H9 (cell line): Measurements from ENCODE around the gene RNF208. TPM values are rescaled to one million over a fixed set of nuclear protein-coding genes. Genes with fewer than 3 reads are reported as not detected.
"Not testable (repeated sequence)": the region's sequence is repeated elsewhere in the genome, so short reads cannot be mapped to it uniquely, and the experiment has no call there.

Source experiments
- DNase-seq: peaks from one replicate; pipeline ENCODE4 v3.0.0-alpha.2; 2017
- H2AFZ ChIP-seq: one replicate; pipeline ENCODE4 v1.6.1; 2013; ENCODE audit warnings: mild to moderate bottlenecking, low read length, control low read depth, moderate library complexity
- H2AK5ac ChIP-seq: 2 replicates; pipeline ENCODE4 v1.6.1; 2013; ENCODE audit warnings: low read length, control low read depth, mixed read lengths; ENCODE audit not compliant: insufficient read length
- H2BK120ac ChIP-seq: one replicate; pipeline ENCODE4 v1.6.1; 2013; ENCODE audit warnings: low read depth, mild to moderate bottlenecking, low read length, control low read depth, inconsistent platforms; ENCODE audit not compliant: poor library complexity, severe bottlenecking
- H2BK12ac ChIP-seq: 2 replicates; pipeline ENCODE4 v1.6.1; 2013; ENCODE audit warnings: low read length, control low read depth, mixed read lengths, low read depth; ENCODE audit not compliant: insufficient read length
- H2BK15ac ChIP-seq: 2 replicates; pipeline ENCODE4 v1.6.1; 2013; ENCODE audit warnings: low read depth, low read length, control low read depth
- H2BK20ac ChIP-seq: one replicate; pipeline ENCODE4 v1.6.1; 2013; ENCODE audit warnings: low read depth, mild to moderate bottlenecking, low read length, control low read depth, inconsistent platforms; ENCODE audit not compliant: poor library complexity, severe bottlenecking
- H2BK5ac ChIP-seq: 2 replicates; pipeline ENCODE4 v1.6.1; 2013; ENCODE audit warnings: low read length, control low read depth, mixed read lengths; ENCODE audit not compliant: insufficient read length
- H3K14ac ChIP-seq: 2 replicates; pipeline ENCODE4 v1.6.1; 2013; ENCODE audit warnings: low read length, control low read depth; ENCODE audit not compliant: insufficient read depth
- H3K18ac ChIP-seq: 2 replicates; pipeline ENCODE4 v1.6.1; 2013; ENCODE audit warnings: low read depth, mild to moderate bottlenecking, mixed read lengths, low read length, control low read depth; ENCODE audit not compliant: insufficient read length
- H3K23ac ChIP-seq: 2 replicates; pipeline ENCODE4 v1.6.1; 2013; ENCODE audit warnings: low read length, control low read depth, mixed read lengths, low read depth; ENCODE audit not compliant: insufficient read length
- H3K23me2 ChIP-seq: 2 replicates; pipeline ENCODE4 v1.6.1; 2013; ENCODE audit warnings: low read depth, mild to moderate bottlenecking, mixed read lengths, low read length, control low read depth; ENCODE audit not compliant: insufficient read length, poor library complexity, severe bottlenecking
- H3K27ac ChIP-seq: 2 replicates; pipeline ENCODE4 v1.5.1; 2013; ENCODE audit warnings: low read length, control low read depth, mixed read lengths, low read depth; ENCODE audit not compliant: insufficient read length
- H3K27me3 ChIP-seq: 2 replicates; pipeline ENCODE4 v1.6.1; 2013; ENCODE audit warnings: low read length, control low read depth, inconsistent platforms; ENCODE audit not compliant: insufficient read depth
- H3K4ac ChIP-seq: 2 replicates; pipeline ENCODE4 v1.6.1; 2013; ENCODE audit warnings: low read depth, mild to moderate bottlenecking, control low read depth, inconsistent platforms, low read length, moderate library complexity
- H3K4me1 ChIP-seq: 2 replicates; pipeline ENCODE4 v1.6.1; 2013; ENCODE audit warnings: low read length, control low read depth, inconsistent platforms; ENCODE audit not compliant: insufficient read depth
- H3K4me2 ChIP-seq: 2 replicates; pipeline ENCODE4 v1.6.1; 2013; ENCODE audit warnings: low read length, control low read depth, mixed read lengths; ENCODE audit not compliant: insufficient read length, insufficient read depth
- H3K56ac ChIP-seq: 2 replicates; pipeline ENCODE4 v1.6.1; 2013; ENCODE audit warnings: low read depth, mild to moderate bottlenecking, mixed read lengths, low read length, control low read depth; ENCODE audit not compliant: insufficient read length
- H3K79me1 ChIP-seq: 2 replicates; pipeline ENCODE4 v1.6.1; 2013; ENCODE audit warnings: low read depth, mild to moderate bottlenecking, moderate library complexity, low read length, control low read depth, inconsistent platforms; ENCODE audit not compliant: insufficient read depth, poor library complexity, severe bottlenecking
- H3K79me2 ChIP-seq: 2 replicates; pipeline ENCODE4 v1.6.1; 2013; ENCODE audit warnings: low read length, control low read depth, inconsistent platforms; ENCODE audit not compliant: insufficient read depth
- H3K9ac ChIP-seq: 2 replicates; pipeline ENCODE4 v1.6.1; 2013; ENCODE audit warnings: low read length, control low read depth, mixed read lengths; ENCODE audit not compliant: insufficient read length; ENCODE audit errors: extremely low read depth
- H3K9me3 ChIP-seq: one replicate; pipeline ENCODE4 v1.6.1; 2013; ENCODE audit warnings: low read depth, low read length, inconsistent platforms; ENCODE audit not compliant: control insufficient read depth
- H3T11ph ChIP-seq: one replicate; pipeline ENCODE4 v1.6.1; 2013; ENCODE audit warnings: mild to moderate bottlenecking, low read length, control low read depth, inconsistent platforms
- H4K20me1 ChIP-seq: one replicate; pipeline ENCODE4 v1.6.1; 2013; ENCODE audit not compliant: control insufficient read depth, insufficient read length, insufficient read depth
- H4K5ac ChIP-seq: 2 replicates; pipeline ENCODE4 v1.6.1; 2013; ENCODE audit warnings: low read depth, mild to moderate bottlenecking, mixed read lengths, low read length, control low read depth; ENCODE audit not compliant: insufficient read length
- H4K8ac ChIP-seq: replicated peaks from 2 replicates; pipeline ENCODE4 v1.6.1; 2013; ENCODE audit warnings: low read length, control low read depth, mixed read lengths, low read depth; ENCODE audit not compliant: insufficient read length
- H4K91ac ChIP-seq: 2 replicates; pipeline ENCODE4 v1.6.1; 2013; ENCODE audit warnings: low read depth, mild to moderate bottlenecking, moderate library complexity, mixed read lengths, low read length, control low read depth; ENCODE audit not compliant: insufficient read length
- H3K27ac Mint-ChIP-seq, 3 experiments: 2 replicates in 2 of 3; 3 replicates in 1 of 3; pipeline ENCODE4 v1.8.0; 2020 to 2021; ENCODE audit warnings: mixed read lengths in 3 of 3, mild to moderate bottlenecking in 1 of 3, moderate library complexity in 1 of 3
- H3K27me3 Mint-ChIP-seq: 2 replicates; pipeline ENCODE4 v1.8.0; 2021; ENCODE audit warnings: low read depth, mild to moderate bottlenecking, moderate library complexity, mixed read lengths
- H3K36me3 Mint-ChIP-seq, 3 experiments: 2 replicates in 2 of 3; 3 replicates in 1 of 3; pipeline ENCODE4 v1.8.0; 2020 to 2021; ENCODE audit warnings: low read depth in 3 of 3, mixed read lengths in 3 of 3; ENCODE audit not compliant: insufficient read depth in 1 of 3
- H3K4me1 Mint-ChIP-seq, 2 experiments: 2 replicates each; pipeline ENCODE4 v1.8.0; 2020; ENCODE audit warnings: mixed read lengths in 2 of 2
- H3K4me3 Mint-ChIP-seq, 2 experiments: 2 replicates in 1 of 2; 3 replicates in 1 of 2; pipeline ENCODE4 v1.8.0; 2020 to 2021; ENCODE audit warnings: mild to moderate bottlenecking in 2 of 2, mixed read lengths in 2 of 2, moderate library complexity in 1 of 2
- H3K9me3 Mint-ChIP-seq, 2 experiments: 2 replicates in 1 of 2; 3 replicates in 1 of 2; pipeline ENCODE4 v1.8.0; 2020; ENCODE audit warnings: mild to moderate bottlenecking in 2 of 2, mixed read lengths in 2 of 2, moderate library complexity in 1 of 2
- CTCF ChIP-seq: fragments of 200-600 bp; sonication (generic); conservative IDR thresholded peaks from 3 replicates; pipeline ENCODE4 v1.8.0; 2021; ENCODE audit warnings: antibody characterized with exemption, mild to moderate bottlenecking
- WGBS: extraction: QIAGEN DNeasy Blood & Tissue Kit; methylation state at CpG from one replicate; pipeline ENCODE4 v1.1.7; 2013; ENCODE audit warnings: missing lambda C conversion rate, low lambda C conversion rate, mixed read lengths; ENCODE audit not compliant: insufficient read length; ENCODE audit errors: extremely low coverage; 5-methylcytosine and 5-hydroxymethylcytosine counted together
- total RNA-seq: library from RNA; stranded (reverse); gene quantifications from 2 replicates; pipeline ENCODE4 v1.2.1, GENCODE V29; 2021

RNF208 gene
- total RNA-seq, 1 experiment from 2014 or later, result 7.7 TPM

DNA sequence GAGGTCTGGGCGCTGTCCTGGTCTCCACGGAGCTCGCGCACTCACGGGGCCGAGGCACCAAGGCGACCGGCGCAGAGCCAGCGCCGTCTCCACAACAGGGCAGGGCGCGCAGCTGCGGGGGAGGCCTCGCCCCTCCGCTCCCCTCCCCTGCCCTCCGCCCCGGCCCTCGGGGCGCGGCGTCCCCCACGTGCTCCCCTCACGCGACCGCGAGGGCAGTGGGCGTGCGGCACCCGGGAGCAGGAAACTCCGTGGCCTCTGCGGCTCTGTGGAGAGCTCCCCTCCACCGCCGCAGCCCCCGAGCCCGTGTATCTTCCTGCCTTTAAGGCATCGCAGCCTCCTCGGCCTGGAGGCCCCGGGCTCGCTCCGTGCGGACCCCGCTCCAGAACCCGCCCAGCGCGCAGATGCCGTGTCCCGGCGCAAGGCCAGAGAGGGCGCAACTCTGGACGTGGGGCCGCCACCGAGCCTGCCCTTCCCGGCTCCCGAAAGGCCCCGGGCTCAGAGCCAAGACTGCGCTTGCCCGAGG lies 18.3 kb upstream of the RNF208 start:
- no peak overlapping the region for H2AK5ac ChIP-seq
- Mint-ChIP-seq H3K4me1 (peaks cover 25 to 38% of the 10 kb centered on the region in 2 experiments), H3K9me3 (no peaks in the 10 kb centered on the region; a peak in 2 of 5 replicates), H3K27me3 (peaks cover under 1% of the 10 kb centered on the region), H3K4me3 (peak overlapping the region; percentile 74 to 86), H3K36me3 (peaks cover 19 to 26% (median 24%) of the 10 kb centered on the region in 3 experiments), H3K27ac (no peak overlapping the region)
- DNase-seq, result no peak
- no peaks in the 10 kb centered on the region for H3K79me2 ChIP-seq
- no peak overlapping the region for H4K8ac ChIP-seq
- H4K91ac ChIP-seq, result no peak overlapping the region
- H3K18ac ChIP-seq, result peak overlapping the region; percentile 14
- no peak overlapping the region for H3K4ac ChIP-seq
- H2BK5ac ChIP-seq, result no peak overlapping the region
- H3K23me2 ChIP-seq, result peaks cover 12% of the 10 kb centered on the region
- no peak overlapping the region for H2BK12ac ChIP-seq
- no peak overlapping the region for H2BK15ac ChIP-seq
- no peaks in the 10 kb centered on the region for H3K9me3 ChIP-seq
- H4K5ac ChIP-seq, result no peak overlapping the region
- H3K4me1 ChIP-seq, result peaks cover 3% of the 10 kb centered on the region; the same call in 1 of the 2 replicates
- H4K20me1 ChIP-seq, result peaks cover 3% of the 10 kb centered on the region
- no peak overlapping the region for H3K23ac ChIP-seq
- no peak overlapping the region for H3T11ph ChIP-seq
- H2BK120ac ChIP-seq, result no peak overlapping the region
- peak; percentile 34; the same call in 1 of the 3 replicates for TF ChIP-seq CTCF
- peak overlapping the region; percentile 7 for H3K4me2 ChIP-seq
- no peak overlapping the region for H3K9ac ChIP-seq
- no peak overlapping the region for H2AFZ ChIP-seq
- no peak overlapping the region for H2BK20ac ChIP-seq
- no peak overlapping the region for H3K56ac ChIP-seq
- no peak overlapping the region for H3K27ac ChIP-seq
- no CpG with 5 or more reads among the region's 58 CpGs for WGBS
- H3K27me3 ChIP-seq, result no peaks in the 10 kb centered on the region
- H3K79me1 ChIP-seq, result no peaks in the 10 kb centered on the region
- H3K14ac ChIP-seq, result peak overlapping the region; percentile 33

DNA sequence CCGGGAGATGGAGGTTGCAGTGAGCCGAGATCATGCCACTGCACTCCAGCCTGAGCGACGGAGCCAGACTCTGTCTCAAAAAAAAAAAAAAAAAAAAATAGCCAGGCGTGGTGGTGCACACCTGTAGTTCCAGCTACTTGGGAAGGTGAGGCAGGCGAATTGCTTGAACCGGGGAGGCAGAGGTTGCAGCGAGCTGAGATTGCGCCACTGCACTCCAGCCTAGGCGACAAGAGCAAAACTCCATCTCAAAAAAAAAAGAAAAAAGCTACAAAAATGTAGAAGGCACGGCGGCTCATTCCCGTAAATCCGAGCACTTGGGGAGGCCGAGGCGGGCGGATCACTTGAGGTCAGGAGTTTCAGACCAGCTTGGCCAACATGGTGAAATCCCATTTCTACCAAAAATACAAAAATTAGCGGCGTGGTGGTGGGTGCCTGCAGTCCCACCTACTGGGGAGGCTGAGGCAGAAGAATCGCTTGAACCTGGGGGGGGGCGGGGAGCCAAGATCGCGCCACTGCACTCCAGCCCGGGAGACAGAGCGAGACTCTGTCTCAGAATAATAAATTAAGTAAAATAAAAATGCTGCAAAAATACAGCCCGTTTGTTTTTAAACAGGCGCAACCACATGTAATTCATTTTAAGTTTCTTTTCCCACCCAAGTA lies 17.6 kb upstream of the RNF208 start:
- not testable (repeated sequence) for H2BK5ac ChIP-seq, H3K79me1 ChIP-seq, H3T11ph ChIP-seq, H3K4me1 ChIP-seq, H3K14ac ChIP-seq, H4K91ac ChIP-seq, H2BK15ac ChIP-seq, DNase-seq, H3K9ac ChIP-seq, H3K4ac ChIP-seq, H2BK20ac ChIP-seq, H3K79me2 ChIP-seq, H3K27ac ChIP-seq, H3K9me3 Mint-ChIP-seq, H3K23ac ChIP-seq, H4K5ac ChIP-seq, H2AK5ac ChIP-seq, H3K18ac ChIP-seq, H2BK120ac ChIP-seq, H2BK12ac ChIP-seq, H3K27me3 ChIP-seq, H3K9me3 ChIP-seq, H3K27me3 Mint-ChIP-seq, H2AFZ ChIP-seq, H4K8ac ChIP-seq, H4K20me1 ChIP-seq, H3K56ac ChIP-seq
- no CpG with 5 or more reads among the region's 27 CpGs for WGBS
- H3K36me3 Mint-ChIP-seq, result peaks cover 19 to 26% (median 24%) of the 10 kb centered on the region in 3 experiments
- H3K4me3 Mint-ChIP-seq, result peak overlapping the region; percentile 74 to 86
- peak overlapping the region in 1 of 3 experiments; percentile 53; a peak in 1 of 7 replicates for H3K27ac Mint-ChIP-seq
- H3K4me1 Mint-ChIP-seq, result peaks cover 28 to 45% of the 10 kb centered on the region in 2 experiments
- Histone ChIP-seq H3K23me2 (peaks cover 12% of the 10 kb centered on the region), H3K4me2 (peak overlapping the region; percentile 7)
